ENCODE data around the gene CST1.
"Not testable (repeated sequence)": the region's sequence is repeated elsewhere in the genome, so short reads cannot be mapped to it uniquely, and the experiment has no call there.

The CST1 gene

GRCh38 chr20:23754731-23755130 is 4.0 kb upstream of the CST1 start:
- DNase-seq (ENCODE audit: low spot score): no peak

DNA sequence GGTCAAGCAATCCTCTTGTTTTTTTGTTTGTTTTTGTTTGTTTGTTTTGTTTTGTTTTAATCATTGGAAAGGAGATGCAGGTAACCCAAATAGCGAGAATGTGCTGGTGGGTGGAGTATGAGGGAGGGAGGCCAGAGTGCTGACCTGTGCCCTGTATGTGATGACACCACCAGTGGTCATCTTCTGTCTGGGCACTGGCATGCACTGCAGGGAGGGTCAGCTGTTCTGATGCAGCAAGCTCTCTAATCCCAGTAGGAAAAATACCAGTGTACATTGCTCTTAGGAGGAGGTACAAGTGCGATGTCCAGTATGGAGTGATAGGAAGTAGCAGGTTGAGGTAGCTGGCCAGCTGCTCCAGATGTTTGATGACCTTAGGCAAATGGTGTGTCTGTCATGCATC is 2.9 kb upstream of the CST1 start:
- DNase-seq (ENCODE audit: low spot score): no peak

DNA sequence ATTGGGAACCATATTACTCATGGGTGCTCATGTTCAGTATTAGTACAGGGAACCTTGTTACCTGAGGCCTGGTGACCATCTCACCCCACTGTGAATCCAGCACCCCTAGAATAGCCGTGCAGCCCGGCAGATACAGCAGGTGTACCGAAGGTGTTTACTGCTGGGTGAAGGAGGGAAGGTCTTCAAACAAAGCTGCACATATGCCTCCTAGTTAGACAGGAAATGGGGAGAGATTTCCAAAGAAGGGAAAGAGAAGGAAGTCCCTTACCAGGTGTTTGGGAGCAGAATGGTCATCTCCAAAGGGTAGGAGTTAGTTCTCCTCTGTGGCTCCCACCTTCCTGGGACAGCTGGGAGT is 2.4 kb upstream of the CST1 start:
- DNase-seq (ENCODE audit: low spot score): no peak

GRCh38 chr20:23752481-23753193 is 1.9 kb upstream of the CST1 start:
- no peak for DNase-seq (ENCODE audit: low spot score)

DNA sequence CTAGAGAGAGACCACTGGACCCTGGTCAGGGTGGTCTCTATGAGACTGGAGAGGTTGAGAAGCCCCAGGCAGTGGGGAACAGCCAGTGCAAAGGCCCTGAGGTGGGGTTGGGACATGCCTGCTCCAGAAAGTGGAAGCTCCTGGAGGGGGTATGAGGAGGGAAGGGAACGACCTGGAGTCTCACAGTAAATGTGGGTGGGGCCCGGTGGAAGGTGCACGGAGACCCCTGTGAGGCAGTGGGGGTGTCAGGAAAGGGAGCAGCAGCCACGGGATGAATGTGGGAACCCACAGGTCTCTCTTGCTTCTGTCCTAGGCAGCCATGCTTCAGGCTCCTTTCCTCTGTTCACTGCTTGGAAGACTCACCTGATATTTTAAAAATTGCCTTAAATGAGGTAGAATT is 1.3 kb upstream of the CST1 start:
- DNase-seq (ENCODE audit: low spot score): no peak

- no peak for DNase-seq (ENCODE audit: low spot score)
Observed at GRCh38 chr20:23749746-23750145, 989 bp downstream of the CST1 start.

- not testable (repeated sequence) for DNase-seq (ENCODE audit: low spot score)
Observed at GRCh38 chr20:23748975-23749374, 1.8 kb downstream of the CST1 start.

DNA sequence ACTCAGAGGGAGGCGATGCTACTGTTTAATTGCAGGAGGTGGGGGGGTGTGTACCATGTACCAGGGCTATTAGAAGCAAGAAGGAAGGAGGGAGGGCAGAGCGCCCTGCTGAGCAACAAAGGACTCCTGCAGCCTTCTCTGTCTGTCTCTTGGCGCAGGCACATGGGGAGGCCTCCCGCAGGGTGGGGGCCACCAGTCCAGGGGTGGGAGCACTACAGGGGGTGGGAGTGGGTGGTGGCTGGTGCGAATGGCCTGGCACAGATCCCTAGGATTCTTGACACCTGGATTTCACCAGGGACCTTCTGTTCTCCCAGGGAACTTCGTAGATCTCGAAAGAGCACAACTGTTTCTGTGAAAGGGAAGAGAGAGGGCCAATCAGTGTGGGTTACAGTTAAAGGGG is 3.2 kb downstream of the CST1 start:
- not testable (repeated sequence) for DNase-seq (ENCODE audit: low spot score)

DNA sequence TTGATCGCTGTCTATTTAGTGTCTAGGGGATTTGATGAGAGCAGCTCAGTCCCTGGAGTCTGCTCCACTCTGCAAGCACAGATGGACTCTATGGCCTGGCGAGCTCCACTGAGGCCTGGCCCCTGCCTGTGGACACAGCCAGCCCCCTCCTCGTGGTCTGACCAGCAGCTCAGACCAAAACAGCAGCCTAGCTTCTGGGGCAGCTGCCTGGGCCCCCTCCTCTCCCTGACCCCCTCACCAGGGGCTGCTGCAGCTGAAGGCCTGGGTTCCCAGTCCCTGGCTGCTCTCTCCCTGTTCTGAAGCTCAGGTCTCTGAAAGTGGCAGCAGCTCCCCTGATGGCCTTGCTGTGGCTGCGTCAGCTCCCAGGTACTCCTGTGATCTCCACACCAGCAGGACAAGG is 3.6 kb downstream of the CST1 start:
- not testable (repeated sequence) for DNase-seq (ENCODE audit: low spot score)

GRCh38 chr20:23746321-23746720 is 4.4 kb downstream of the CST1 start:
- DNase-seq (ENCODE audit: low spot score): no peak

- no peak for DNase-seq (ENCODE audit: low spot score)
Observed at GRCh38 chr20:23745247-23745646, 5.5 kb downstream of the CST1 start.

GRCh38 chr20:23744817-23745216 is 5.9 kb downstream of the CST1 start:
- DNase-seq (ENCODE audit: low spot score): no peak

DNA sequence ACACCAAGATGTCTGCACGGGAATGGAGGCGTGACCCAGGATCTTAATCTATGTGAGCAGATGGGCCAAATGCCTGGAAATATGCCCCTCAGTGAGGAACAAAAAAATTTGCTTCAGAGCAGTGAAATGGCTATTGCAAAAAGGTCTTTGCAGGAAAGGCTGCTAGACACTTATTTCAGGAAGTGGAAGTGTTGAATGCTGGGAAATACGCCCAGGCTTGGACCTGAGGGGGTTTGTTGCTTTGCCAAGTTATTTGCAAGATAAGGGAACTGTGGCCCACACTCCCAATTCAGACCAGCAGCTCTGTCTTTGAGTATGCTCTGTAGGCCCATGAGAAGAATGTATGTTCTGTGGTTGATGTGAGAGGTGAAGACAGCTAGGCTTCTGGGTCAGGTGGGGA is 15.3 kb downstream of the CST1 start:
- not testable (repeated sequence) for DNase-seq (ENCODE audit: low spot score)

- not testable (repeated sequence) for DNase-seq (ENCODE audit: low spot score)
Observed at GRCh38 chr20:23734949-23735348, 15.8 kb downstream of the CST1 start.

DNA sequence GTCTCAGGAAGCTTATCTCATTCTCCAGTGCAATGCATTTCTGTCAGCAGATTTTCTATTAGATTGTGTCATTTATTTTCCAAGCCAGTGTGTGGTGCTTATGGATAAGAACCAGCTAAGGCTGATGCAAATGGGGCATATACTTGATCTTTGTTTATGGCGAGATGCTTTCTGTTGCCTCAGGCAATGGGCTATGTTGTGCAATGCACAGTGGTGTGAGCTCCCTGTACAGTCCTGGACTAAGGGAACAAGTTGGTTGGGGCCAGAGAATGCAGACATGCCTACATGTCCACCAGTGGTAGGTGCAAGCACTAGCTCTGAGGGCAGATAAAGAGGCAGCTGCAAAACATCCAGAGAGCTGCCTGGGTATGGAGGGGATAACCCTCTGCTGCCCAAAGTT is 16.3 kb downstream of the CST1 start:
- not testable (repeated sequence) for DNase-seq (ENCODE audit: low spot score)

DNA sequence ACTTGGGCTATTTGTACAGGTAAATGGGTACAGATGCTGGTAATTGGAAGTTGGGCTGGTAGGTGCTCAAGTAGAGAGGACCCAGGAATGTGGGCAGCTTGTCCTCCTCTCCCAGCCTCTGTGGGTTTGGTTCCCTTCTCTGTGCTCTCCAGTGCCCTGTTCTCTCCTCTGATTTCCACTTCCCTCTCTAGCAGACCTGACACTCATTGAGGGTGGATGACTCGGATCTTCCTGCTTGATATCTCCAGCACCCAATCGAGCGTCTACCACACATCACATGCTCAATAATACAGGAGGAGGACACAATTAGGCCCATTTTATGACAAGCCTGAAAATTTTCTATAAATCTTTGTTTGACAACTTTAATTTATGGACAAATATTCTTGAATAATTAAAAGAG is 23.7 kb downstream of the CST1 start:
- DNase-seq (ENCODE audit: low spot score): no peak

- DNase-seq (ENCODE audit: low spot score): no peak
Observed at GRCh38 chr20:23725102-23725501, 25.6 kb downstream of the CST1 start.

- not testable (repeated sequence) for DNase-seq (ENCODE audit: low spot score)
Observed at GRCh38 chr20:23723659-23724307, 27.0 kb downstream of the CST1 start.

GRCh38 chr20:23722851-23723250 is 27.9 kb downstream of the CST1 start:
- DNase-seq (ENCODE audit: low spot score): not testable (repeated sequence)

DNA sequence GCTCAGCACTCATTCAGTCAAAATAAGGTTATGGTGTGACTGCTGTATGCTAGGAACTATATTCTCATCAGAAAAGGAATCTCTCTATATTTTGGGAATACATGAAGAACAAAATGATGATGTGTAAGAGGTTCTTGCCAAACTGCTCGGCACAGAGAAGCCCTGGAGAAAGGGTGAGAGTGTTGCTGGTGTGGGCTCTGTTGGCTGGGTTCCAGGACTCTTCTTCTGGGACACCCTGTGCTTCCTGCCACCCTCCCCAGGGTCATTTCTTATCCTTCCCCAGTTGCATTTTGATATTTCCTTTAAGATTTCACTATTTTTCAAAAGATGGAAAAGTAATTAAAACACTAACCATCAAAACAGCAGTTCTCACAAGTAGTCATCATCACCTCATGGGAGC is 28.8 kb downstream of the CST1 start:
- no peak for DNase-seq (ENCODE audit: low spot score)

GRCh38 chr20:23719351-23719750 is 31.4 kb downstream of the CST1 start:
- not testable (repeated sequence) for DNase-seq (ENCODE audit: low spot score)

DNA sequence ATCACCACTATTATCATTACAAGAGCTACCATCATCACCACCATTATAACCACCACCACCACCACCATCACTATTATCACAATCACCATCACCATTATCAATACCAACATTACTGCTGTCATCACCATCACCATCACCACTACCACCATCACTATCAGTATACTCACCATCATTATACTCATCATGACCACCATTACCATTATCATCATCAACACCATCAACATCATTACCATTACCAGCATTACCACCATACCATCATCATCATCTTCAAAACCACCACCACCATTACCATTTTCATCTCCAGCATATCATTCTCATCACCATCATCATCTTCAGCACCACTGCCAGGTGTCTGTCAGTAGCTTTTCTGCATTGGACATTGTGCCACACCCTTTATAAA is 39.0 kb downstream of the CST1 start:
- DNase-seq (ENCODE audit: low spot score): not testable (repeated sequence)

GRCh38 chr20:23710771-23711170 is 40.0 kb downstream of the CST1 start:
- DNase-seq (ENCODE audit: low spot score): no peak

GRCh38 chr20:23705895-23706294 is 44.8 kb downstream of the CST1 start:
- DNase-seq (ENCODE audit: low spot score): no peak

All from AG08396 (cell line).